Measurements from ENCODE around the gene TMEM17.

TMEM17 gene

GRCh38 chr2:62452701-62453454 lies 53.1 kb downstream of the TMEM17 start:
- DNase-seq, result no peak

DNA sequence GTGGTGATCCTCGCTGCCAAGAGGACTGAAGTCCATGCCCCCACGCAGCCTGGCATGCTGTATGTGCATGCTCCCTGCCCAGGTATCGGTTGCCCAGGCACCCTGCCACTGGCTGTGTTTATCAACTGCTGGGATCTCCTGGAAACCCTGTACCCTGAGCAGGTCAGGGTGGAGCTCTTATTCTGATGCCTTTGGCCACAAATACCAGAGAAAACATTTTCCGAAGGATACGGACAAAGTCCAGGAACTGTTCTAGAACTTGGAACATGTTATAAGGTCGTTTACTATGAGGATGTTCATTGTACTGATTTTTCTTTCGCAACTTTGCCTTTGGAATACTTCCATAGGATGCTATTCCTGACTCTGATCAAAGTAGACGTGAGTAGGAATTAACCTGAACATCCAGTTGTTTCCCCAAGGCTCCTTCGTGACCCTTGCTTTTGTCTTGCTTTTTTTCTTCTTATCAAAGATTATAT lies 55.2 kb downstream of the TMEM17 start:
- DNase-seq, result no peak
